ENCODE data around the gene LRBA.

The LRBA gene

GRCh38 chr4:150773729-150774449 lies 241.2 kb downstream of the LRBA start:
- no peak overlapping the region for H2AK5ac ChIP-seq (ENCODE audit: low read depth, low read length)
- H3K36me3 ChIP-seq (replicated peaks in 1 of 2; ENCODE audit: control insufficient read depth in 2 of 2, insufficient read depth in 2 of 2, low read length in 2 of 2), result no peaks in the 10 kb centered on the region
- no peaks in the 10 kb centered on the region for H3K79me1 ChIP-seq (ENCODE audit: low read depth, low read length)

GRCh38 chr4:150773032-150773431 lies 242.1 kb downstream of the LRBA start:
- no peak overlapping the region for H2BK15ac ChIP-seq (ENCODE audit: low read length)
- no peak overlapping the region for H3K4me2 ChIP-seq (ENCODE audit: insufficient read depth, low read length, poor library complexity, severe bottlenecking)
- H2BK120ac ChIP-seq (ENCODE audit: low read depth, low read length), result no peak overlapping the region
- H2AK5ac ChIP-seq (ENCODE audit: low read depth, low read length), result no peak overlapping the region
- H3K27me3 ChIP-seq (ENCODE audit: control insufficient read depth in 3 of 3, insufficient read depth in 3 of 3, low read depth in 1 of 3, low read length in 3 of 3), result no peaks in the 10 kb centered on the region
- H3K36me3 ChIP-seq (replicated peaks in 1 of 2; ENCODE audit: control insufficient read depth in 2 of 2, insufficient read depth in 2 of 2, low read length in 2 of 2), result no peaks in the 10 kb centered on the region
- H3K23ac ChIP-seq (ENCODE audit: low read depth, low read length, poor library complexity), result no peak overlapping the region
- no peak overlapping the region for H2BK5ac ChIP-seq (ENCODE audit: low read length)
- no peak overlapping the region for H3K9ac ChIP-seq (ENCODE audit: low read depth, low read length, poor library complexity)
- H2BK12ac ChIP-seq (ENCODE audit: low read length), result no peak overlapping the region
- no peak overlapping the region for H3K14ac ChIP-seq (ENCODE audit: low read length)
- H4K8ac ChIP-seq (ENCODE audit: low read depth, low read length), result no peak overlapping the region
- no peak overlapping the region for H4K91ac ChIP-seq (ENCODE audit: low read depth, low read length, poor library complexity)
- peaks cover 4 to 5% of the 10 kb centered on the region in 2 donors for H3K4me1 ChIP-seq (ENCODE audit: control insufficient read depth in 2 of 2, insufficient read depth in 1 of 2, low read depth in 1 of 2, low read length in 2 of 2)
- H3K79me1 ChIP-seq (ENCODE audit: low read depth, low read length), result no peaks in the 10 kb centered on the region
- no peaks in the 10 kb centered on the region for H3K9me3 ChIP-seq (replicated peaks in 1 of 2; ENCODE audit: control insufficient read depth in 2 of 2, insufficient read depth in 1 of 2, low read depth in 1 of 2, low read length in 2 of 2)
- H3K18ac ChIP-seq (ENCODE audit: low read length), result no peak overlapping the region
- H2AFZ ChIP-seq (ENCODE audit: low read length), result no peak overlapping the region
- no CpG with 5 or more reads among the region's 4 CpGs for WGBS, 2 donors (ENCODE audit: extremely low coverage in 2 of 2, insufficient read length in 2 of 2, insufficient replicate concordance in 1 of 2)
- no peak overlapping the region for H3K27ac ChIP-seq (replicated peaks; ENCODE audit: low read length)
- H3K4me3 ChIP-seq (ENCODE audit: low read length in 2 of 2), result no peak overlapping the region
- DNase-seq (ENCODE audit: low spot score), result no peak
- no peak overlapping the region for H3K4ac ChIP-seq (ENCODE audit: low read length)

More at GRCh38 chr4:150773729-150774449, 241.2 kb downstream of the LRBA start:
- Histone ChIP-seq H3K14ac (ENCODE audit: low read length) (no peak overlapping the region), H4K91ac (ENCODE audit: low read depth, low read length, poor library complexity) (no peak overlapping the region), H2BK15ac (ENCODE audit: low read length) (no peak overlapping the region), H2AFZ (ENCODE audit: low read length) (no peak overlapping the region), H3K9ac (ENCODE audit: low read depth, low read length, poor library complexity) (no peak overlapping the region), H2BK12ac (ENCODE audit: low read length) (no peak overlapping the region), H3K4me3 (ENCODE audit: low read length in 2 of 2) (no peak overlapping the region), H2BK5ac (ENCODE audit: low read length) (no peak overlapping the region), H3K27me3 (ENCODE audit: control insufficient read depth in 3 of 3, insufficient read depth in 3 of 3, low read depth in 1 of 3, low read length in 3 of 3) (no peaks in the 10 kb centered on the region), H3K23ac (ENCODE audit: low read depth, low read length, poor library complexity) (no peak overlapping the region), H3K4me1 (ENCODE audit: control insufficient read depth in 2 of 2, insufficient read depth in 1 of 2, low read depth in 1 of 2, low read length in 2 of 2) (peaks cover 4 to 5% of the 10 kb centered on the region in 2 donors), H3K4ac (ENCODE audit: low read length) (no peak overlapping the region), H3K4me2 (ENCODE audit: insufficient read depth, low read length, poor library complexity, severe bottlenecking) (no peak overlapping the region), H3K27ac (replicated peaks; ENCODE audit: low read length) (no peak overlapping the region), H3K9me3 (replicated peaks in 1 of 2; ENCODE audit: control insufficient read depth in 2 of 2, insufficient read depth in 1 of 2, low read depth in 1 of 2, low read length in 2 of 2) (no peaks in the 10 kb centered on the region), H3K18ac (ENCODE audit: low read length) (no peak overlapping the region), H4K8ac (ENCODE audit: low read depth, low read length) (no peak overlapping the region), H2BK120ac (ENCODE audit: low read depth, low read length) (no peak overlapping the region)
- no peak for DNase-seq (ENCODE audit: low spot score)
- WGBS, 2 donors (ENCODE audit: extremely low coverage in 2 of 2, insufficient read length in 2 of 2, insufficient replicate concordance in 1 of 2), result no CpG with 5 or more reads among the region's 5 CpGs

- H3K79me1 ChIP-seq (ENCODE audit: low read depth, low read length), result no peaks in the 10 kb centered on the region
- H3K9ac ChIP-seq (ENCODE audit: low read depth, low read length, poor library complexity), result no peak overlapping the region
- H2AK5ac ChIP-seq (ENCODE audit: low read depth, low read length), result no peak overlapping the region
- H2AFZ ChIP-seq (ENCODE audit: low read length), result no peak overlapping the region
- peaks cover 4 to 5% of the 10 kb centered on the region in 2 donors for H3K4me1 ChIP-seq (ENCODE audit: control insufficient read depth in 2 of 2, insufficient read depth in 1 of 2, low read depth in 1 of 2, low read length in 2 of 2)
- H2BK5ac ChIP-seq (ENCODE audit: low read length), result no peak overlapping the region
- no peak overlapping the region for H4K8ac ChIP-seq (ENCODE audit: low read depth, low read length)
- no peak overlapping the region for H3K18ac ChIP-seq (ENCODE audit: low read length)
- H3K4ac ChIP-seq (ENCODE audit: low read length), result no peak overlapping the region
- no peaks in the 10 kb centered on the region for H3K36me3 ChIP-seq (replicated peaks in 1 of 2; ENCODE audit: control insufficient read depth in 2 of 2, insufficient read depth in 2 of 2, low read length in 2 of 2)
- H3K9me3 ChIP-seq (replicated peaks in 1 of 2; ENCODE audit: control insufficient read depth in 2 of 2, insufficient read depth in 1 of 2, low read depth in 1 of 2, low read length in 2 of 2), result no peaks in the 10 kb centered on the region
- no peak overlapping the region for H4K91ac ChIP-seq (ENCODE audit: low read depth, low read length, poor library complexity)
- no peak overlapping the region for H3K14ac ChIP-seq (ENCODE audit: low read length)
- H3K27me3 ChIP-seq (ENCODE audit: control insufficient read depth in 3 of 3, insufficient read depth in 3 of 3, low read depth in 1 of 3, low read length in 3 of 3), result no peaks in the 10 kb centered on the region
- no peak overlapping the region for H3K23ac ChIP-seq (ENCODE audit: low read depth, low read length, poor library complexity)
- WGBS, 2 donors (ENCODE audit: extremely low coverage in 2 of 2, insufficient read length in 2 of 2, insufficient replicate concordance in 1 of 2), result no CpG with 5 or more reads among the region's 1 CpG
- H2BK12ac ChIP-seq (ENCODE audit: low read length), result no peak overlapping the region
- no peak overlapping the region for H2BK15ac ChIP-seq (ENCODE audit: low read length)
- DNase-seq (ENCODE audit: low spot score), result no peak
- H2BK120ac ChIP-seq (ENCODE audit: low read depth, low read length), result no peak overlapping the region
- H3K4me2 ChIP-seq (ENCODE audit: insufficient read depth, low read length, poor library complexity, severe bottlenecking), result no peak overlapping the region
- no peak overlapping the region for H3K4me3 ChIP-seq (ENCODE audit: low read length in 2 of 2)
- H3K27ac ChIP-seq (replicated peaks; ENCODE audit: low read length), result no peak overlapping the region
Measured at GRCh38 chr4:150771382-150771781, 243.7 kb downstream of the LRBA start.

GRCh38 chr4:150769845-150770244 lies 245.2 kb downstream of the LRBA start:
- no peak overlapping the region for H2BK15ac ChIP-seq (ENCODE audit: low read length)
- no peak overlapping the region for H3K23ac ChIP-seq (ENCODE audit: low read depth, low read length, poor library complexity)
- H3K18ac ChIP-seq (ENCODE audit: low read length), result no peak overlapping the region
- H3K9ac ChIP-seq (ENCODE audit: low read depth, low read length, poor library complexity), result no peak overlapping the region
- no peak overlapping the region for H3K14ac ChIP-seq (ENCODE audit: low read length)
- H2BK12ac ChIP-seq (ENCODE audit: low read length), result no peak overlapping the region
- H4K91ac ChIP-seq (ENCODE audit: low read depth, low read length, poor library complexity), result no peak overlapping the region
- no peak overlapping the region for H3K4ac ChIP-seq (ENCODE audit: low read length)
- H3K4me1 ChIP-seq (ENCODE audit: control insufficient read depth in 2 of 2, insufficient read depth in 1 of 2, low read depth in 1 of 2, low read length in 2 of 2), result peaks cover 4 to 5% of the 10 kb centered on the region in 2 donors
- no peak overlapping the region for H3K27ac ChIP-seq (replicated peaks; ENCODE audit: low read length)
- DNase-seq (ENCODE audit: low spot score), result no peak
- H3K4me3 ChIP-seq (ENCODE audit: low read length in 2 of 2), result no peak overlapping the region
- no peaks in the 10 kb centered on the region for H3K79me1 ChIP-seq (ENCODE audit: low read depth, low read length)
- no peaks in the 10 kb centered on the region for H3K36me3 ChIP-seq (replicated peaks in 1 of 2; ENCODE audit: control insufficient read depth in 2 of 2, insufficient read depth in 2 of 2, low read length in 2 of 2)
- no peaks in the 10 kb centered on the region for H3K27me3 ChIP-seq (ENCODE audit: control insufficient read depth in 3 of 3, insufficient read depth in 3 of 3, low read depth in 1 of 3, low read length in 3 of 3)
- H3K9me3 ChIP-seq (replicated peaks in 1 of 2; ENCODE audit: control insufficient read depth in 2 of 2, insufficient read depth in 1 of 2, low read depth in 1 of 2, low read length in 2 of 2), result no peaks in the 10 kb centered on the region
- H2AFZ ChIP-seq (ENCODE audit: low read length), result no peak overlapping the region
- WGBS, 2 donors (ENCODE audit: extremely low coverage in 2 of 2, insufficient read length in 2 of 2, insufficient replicate concordance in 1 of 2), result no CpG with 5 or more reads among the region's 4 CpGs
- H3K4me2 ChIP-seq (ENCODE audit: insufficient read depth, low read length, poor library complexity, severe bottlenecking), result no peak overlapping the region
- H2AK5ac ChIP-seq (ENCODE audit: low read depth, low read length), result no peak overlapping the region
- no peak overlapping the region for H2BK120ac ChIP-seq (ENCODE audit: low read depth, low read length)
- H4K8ac ChIP-seq (ENCODE audit: low read depth, low read length), result no peak overlapping the region
- no peak overlapping the region for H2BK5ac ChIP-seq (ENCODE audit: low read length)
